CD1c-positive myeloid dendritic cell (primary cell): ENCODE data around the gene MAN2A1.

Experiments
- DNase-seq: peaks from one replicate; pipeline ENCODE4 v3.0.0-alpha.2; 2016; ENCODE audit errors: extremely low spot score

Gene MAN2A1

DNA sequence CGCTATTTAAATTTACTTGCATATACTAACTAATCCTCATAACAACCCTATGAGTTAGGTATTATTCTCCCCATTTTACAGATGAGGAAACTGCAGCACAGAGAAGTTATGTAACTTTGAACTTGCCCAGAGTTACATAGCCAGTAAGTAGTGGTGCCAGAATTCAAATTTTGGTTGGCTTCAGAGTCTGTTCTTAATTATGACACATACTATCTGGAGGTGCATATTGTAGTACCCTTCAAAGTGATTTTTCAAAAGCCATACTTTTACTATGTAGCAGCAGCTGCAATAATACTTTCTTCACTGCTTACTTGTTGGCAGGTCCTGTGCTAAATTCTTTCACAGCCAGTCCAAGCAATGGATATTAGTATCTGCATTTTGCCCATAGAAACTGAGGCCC lies 16.4 kb downstream of the MAN2A1 start:
- no peak for DNase-seq

DNA sequence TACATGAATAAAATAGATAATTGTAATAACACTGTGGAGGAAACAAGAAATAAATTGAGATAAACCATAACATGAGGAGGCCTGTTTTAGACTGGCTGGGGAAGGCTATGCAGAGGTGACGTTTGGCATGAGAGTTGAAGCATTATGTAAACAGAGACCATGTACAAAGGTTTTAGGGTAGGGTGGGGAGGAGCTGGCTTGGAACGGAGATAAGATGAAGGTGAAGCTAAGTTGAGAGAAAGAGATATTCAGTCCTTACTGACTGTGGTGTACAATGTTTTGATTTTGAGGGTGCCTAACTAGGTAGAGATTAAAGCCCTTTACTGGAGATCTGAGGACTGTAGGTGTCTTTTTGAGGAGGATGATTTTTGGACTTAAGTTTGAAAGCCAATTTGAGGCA lies 17.8 kb downstream of the MAN2A1 start:
- no peak for DNase-seq

DNA sequence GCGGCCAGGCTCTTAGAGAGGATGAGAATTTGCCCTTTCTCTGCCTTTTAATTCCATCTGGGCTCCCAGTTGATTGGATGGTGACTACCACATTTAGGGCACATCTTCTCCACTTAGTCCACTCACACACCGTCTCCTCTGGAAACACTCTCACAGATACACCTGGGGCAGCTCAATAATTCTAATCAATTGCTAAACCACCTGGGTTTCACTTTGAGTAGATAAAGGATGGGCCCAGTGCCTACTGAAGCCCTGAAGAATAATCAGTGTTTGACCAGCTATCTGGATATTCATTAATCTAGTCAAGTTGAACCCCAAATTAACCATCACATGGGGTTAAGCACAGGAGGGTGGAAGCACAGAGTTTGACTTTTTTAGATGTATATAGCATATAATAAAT lies 19.1 kb downstream of the MAN2A1 start:
- no peak for DNase-seq

DNA sequence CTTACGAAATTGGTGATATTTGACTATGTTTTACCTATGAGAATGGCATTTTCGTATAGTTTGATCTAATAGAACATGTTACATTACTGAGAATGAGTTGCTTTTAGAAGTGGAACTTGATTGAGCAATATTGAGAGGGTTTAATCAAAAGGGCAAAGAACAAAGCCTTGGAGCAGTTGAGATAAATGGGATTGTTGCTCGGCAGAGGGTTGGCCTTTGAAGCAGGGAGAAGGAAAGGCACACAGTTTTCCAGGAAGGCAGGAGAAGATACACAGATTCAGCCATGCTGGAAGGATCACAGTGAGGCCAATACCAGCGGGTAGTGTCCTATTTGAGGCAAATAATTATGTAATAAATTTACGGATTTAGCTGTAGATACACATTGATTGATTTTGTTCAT lies 19.5 kb downstream of the MAN2A1 start:
- DNase-seq = no peak

DNA sequence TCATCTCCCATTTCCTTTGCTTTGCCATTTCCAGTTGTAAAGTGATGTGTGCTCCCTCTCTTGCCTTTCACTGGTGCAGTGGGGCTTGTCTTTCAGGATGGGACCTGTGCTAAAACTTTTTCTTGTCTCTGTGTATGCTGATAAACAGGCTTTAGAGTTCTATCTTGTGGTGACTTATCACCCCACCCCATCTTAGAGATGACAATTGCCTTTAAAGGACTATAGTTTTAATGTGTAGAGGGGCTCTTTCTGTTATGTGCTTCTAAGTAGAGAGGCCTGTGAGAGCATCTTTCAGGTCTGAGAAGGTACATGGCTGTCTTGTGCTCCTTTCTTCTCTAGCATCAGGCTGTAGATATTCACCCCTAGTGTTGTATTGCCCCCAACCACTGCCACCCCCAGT lies 21.9 kb downstream of the MAN2A1 start:
- no peak for DNase-seq

DNA sequence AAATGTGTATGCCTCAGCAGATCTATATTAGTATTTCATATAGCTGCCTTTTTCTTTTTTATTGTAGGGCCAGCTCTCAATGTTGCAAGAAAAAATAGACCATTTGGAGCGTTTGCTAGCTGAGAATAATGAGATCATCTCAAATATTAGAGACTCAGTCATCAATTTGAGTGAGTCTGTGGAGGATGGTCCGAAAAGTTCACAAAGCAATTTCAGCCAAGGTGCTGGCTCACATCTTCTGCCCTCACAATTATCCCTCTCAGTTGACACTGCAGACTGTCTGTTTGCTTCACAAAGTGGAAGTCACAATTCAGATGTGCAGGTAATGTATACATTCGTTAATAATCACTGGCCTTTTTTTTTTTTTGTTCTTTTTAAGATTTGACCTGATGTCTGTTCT lies 23.7 kb downstream of the MAN2A1 start:
- no peak for DNase-seq

DNA sequence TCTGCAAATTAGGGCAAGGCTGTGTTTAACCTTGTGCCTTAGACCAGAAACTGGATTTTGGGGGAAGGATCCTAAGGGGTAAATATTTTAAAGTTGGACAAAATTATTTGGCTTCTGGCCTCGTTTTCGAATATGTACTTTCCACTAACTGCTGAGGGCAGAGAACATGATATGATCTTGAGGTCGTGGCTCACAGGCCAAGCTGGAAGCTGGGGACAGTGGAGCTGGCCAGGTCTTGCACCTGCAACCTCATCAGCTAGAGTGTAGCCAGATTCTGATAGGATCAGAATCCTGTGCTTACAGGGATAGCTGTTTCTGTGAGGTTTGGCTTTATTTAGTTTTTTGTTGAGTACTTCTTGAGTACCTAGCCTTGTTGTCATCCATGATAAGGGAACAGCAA lies 24.9 kb downstream of the MAN2A1 start:
- DNase-seq = no peak

DNA sequence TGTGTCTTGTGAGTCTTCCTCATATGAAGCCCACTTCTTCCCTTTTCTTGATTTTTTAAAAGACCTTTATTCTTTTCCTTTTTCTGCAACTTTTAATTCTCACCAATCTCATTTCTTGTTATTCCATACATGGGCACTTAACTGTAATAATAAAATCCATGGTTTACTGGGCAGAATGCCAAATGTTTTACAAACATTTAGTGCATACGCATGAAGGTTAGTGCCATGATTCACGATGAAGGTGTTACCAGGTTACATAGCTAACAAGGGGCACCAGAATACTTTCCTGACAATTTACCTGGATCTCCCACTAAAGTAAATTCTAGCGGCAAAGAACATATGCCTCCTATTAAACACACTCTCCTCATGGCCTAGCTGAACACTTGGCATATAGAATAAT lies 28.5 kb downstream of the MAN2A1 start:
- DNase-seq = no peak

DNA sequence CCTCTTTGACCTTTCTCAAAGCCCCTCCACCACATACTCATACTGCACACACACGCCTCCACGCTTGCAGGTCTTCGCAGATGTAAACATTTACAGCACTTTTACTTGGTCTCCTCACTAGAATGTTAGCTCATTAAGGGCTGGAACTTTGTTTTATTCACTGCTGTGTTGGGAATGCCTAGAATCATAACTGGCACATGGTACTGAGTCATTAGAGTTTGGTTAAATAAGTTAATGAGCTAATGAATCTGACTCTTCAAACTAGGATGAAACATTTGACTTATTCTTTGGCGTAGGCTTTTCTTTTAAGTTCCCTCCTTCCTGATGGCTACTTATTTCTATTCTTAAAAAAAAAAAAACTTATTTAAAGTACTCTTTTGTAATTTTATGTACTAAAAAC lies 28.9 kb downstream of the MAN2A1 start:
- DNase-seq = no peak

DNA sequence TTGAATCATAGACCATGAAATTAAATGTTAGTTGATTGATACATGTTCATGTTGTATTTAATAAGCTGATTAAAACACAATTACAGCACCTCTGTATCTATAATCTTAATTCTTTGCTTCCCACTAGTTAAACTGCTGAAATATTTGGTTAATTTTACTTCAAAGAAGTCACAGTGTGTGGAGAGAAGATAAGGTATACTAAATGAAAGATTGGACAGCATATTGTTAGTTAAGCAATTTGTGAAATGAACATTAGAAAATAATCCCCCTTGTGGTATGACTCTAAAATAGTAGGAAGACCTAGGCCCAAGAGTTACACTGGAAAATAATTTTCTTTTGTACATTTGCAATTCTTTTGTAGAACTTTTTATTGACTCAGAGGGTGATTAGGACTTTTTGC lies 30.3 kb downstream of the MAN2A1 start:
- no peak for DNase-seq

DNA sequence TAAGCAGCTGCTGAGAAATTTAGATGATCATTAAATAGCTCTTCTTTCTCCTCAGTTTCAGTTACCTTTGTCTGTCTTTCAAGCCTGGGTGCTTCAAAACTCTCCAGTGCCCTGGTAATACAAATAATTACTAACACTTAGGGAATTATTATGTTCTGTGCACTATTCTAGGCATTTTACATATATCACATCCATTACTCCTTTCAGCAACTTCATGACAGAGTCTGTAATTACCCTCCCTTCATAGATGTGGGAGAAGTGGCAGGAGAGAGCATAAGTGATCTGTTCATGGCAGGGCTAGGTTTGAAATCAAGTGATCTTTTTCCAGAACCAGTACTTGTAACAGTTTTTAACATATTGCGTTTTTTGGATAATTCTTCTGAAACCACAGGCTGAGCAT lies 32.0 kb downstream of the MAN2A1 start:
- no peak for DNase-seq

DNA sequence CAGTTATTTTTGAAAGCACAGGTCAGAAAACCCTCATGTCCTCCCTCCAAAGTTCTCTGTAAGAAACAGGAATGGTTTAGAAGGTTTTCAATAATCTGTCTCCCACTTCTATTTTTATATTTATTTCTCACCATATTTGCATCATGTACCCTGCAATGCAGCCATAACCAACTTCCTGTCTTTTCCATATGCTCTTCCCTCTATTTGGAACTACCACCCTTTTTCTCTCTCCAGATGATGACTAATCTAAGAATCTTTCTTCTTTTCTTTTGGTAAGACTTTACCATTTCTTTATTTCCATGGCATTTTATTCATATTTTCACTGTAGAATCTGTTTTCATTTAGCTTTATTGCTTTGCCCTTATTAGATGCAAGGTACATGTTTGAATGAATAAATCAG lies 33.9 kb downstream of the MAN2A1 start:
- no peak for DNase-seq

DNA sequence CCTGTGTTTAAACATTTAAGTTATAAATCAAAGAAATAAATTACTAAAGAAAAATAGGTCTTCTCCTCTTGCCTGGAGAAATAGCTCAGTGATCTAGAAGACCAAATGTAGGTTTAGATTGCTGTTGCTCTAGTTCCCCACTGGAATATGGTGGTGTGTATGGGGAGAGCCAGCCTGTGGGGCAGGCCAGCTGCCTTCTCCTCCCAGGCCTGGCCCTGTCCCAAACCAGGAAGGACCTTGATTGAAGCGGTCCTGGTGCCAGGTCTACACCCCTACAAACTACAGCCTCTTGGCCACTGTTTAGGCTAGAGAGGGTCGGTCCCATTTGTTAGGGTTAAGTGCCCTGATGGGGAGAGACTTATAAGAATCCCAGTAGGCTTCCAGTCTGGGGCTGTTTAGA lies 35.4 kb downstream of the MAN2A1 start:
- no peak for DNase-seq

DNA sequence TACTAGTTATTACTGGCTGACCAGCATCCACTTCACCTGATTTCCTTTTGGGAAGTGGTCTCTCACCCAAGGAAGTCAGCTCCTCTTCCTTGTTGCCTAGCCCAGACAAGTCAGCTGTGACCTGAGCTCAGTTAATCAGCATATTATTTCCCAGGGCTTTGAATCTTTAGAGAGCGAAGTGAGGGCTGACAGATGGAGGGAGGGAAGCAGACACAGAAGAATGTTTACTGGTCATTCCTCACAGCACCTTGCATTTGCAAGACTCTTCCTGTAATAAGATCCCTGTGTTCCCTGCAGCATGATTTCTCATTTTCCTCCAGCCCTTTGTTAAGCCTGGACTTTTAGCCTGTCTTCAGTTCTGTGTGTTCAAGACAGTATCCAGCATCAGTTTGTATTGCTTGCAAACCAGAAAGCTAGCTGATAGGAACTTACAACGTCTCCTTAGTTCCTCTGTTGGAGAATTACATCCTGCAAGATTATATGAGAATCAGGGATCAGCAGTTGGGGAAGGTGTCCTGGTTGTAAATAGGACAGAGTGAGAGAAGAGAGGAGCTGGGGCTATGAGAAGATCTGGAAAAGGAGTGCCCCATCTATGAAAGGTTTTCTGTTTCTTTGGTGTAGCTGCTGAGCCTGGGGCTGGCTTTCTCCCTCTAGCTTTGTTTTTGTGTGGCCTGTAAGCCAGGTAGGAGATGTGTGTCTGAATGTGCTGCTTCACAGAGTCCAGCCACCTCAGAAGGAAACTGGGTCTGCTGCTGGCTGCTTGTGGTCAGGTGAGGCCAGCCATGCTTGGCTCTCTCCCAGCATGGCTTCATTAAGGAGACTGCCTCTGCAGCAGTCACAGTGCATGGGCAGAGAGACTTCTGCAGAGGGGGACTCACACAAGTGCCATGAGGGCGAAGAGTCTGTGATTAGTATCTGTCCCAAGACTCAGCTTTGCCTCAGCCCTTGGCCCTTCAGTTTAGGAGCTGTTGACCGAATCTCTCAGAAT lies 50.3 kb downstream of the MAN2A1 start:
- DNase-seq = no peak

DNA sequence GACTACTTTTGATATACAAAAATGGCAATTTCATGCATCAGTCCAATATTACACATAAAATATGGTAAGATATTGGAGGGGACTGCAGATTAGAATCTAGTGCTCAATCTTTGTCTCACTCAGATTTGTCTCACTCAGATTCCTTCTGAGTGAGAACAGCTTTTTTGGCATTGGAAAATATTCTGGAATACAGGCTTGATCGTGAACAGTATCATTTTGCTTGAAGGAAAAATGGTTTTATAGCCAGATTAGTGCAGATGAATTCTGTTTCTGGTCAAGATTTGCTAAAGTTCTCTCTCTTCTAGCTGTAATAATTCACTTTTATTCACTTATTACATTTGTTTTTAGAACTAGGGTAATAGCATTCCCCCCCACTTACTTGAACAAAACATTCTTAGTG lies 51.2 kb downstream of the MAN2A1 start:
- DNase-seq = no peak

DNA sequence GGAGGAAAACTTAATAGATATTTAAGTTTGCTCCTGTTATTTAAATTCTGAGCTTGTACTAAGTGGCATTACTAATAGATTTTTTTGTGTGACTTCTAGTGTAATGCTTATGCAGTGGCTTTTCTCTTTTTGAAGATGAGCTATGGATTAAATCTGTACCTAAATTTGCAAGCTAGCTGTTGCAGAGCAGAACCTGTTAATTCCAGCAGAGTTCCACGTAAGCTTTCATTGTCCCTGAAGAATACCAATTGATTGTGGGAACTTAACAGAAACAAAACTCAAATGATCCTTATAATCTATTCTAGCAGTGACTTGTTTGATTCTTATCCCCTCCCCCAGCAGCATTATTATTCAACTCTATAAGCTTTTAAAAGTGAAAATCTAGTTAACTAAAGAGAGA lies 51.7 kb downstream of the MAN2A1 start:
- no peak for DNase-seq

DNA sequence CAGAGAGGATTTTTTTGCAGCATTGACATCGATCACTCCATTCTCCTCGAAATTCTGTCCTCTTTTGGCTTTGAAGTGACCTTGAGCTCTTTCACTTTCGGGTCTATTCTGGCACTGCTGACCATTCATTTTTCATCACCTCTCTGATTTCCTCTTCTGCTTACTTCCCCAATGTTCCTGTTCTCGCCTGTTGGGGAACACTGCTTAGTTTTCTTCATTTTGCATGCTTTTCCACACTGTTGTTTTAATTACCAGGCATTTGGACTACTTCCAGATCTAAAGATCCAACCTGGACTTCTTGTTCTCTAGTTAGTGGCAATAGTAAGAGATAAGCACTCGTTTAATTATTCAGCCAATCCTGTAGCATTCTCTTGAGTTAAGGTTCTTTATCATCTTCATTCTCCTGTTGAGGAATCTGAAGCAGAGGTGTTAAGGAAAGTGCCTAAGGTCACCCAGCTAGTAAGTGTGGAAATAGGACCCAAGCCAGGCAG lies 53.4 kb downstream of the MAN2A1 start:
- DNase-seq = peak; percentile 48

DNA sequence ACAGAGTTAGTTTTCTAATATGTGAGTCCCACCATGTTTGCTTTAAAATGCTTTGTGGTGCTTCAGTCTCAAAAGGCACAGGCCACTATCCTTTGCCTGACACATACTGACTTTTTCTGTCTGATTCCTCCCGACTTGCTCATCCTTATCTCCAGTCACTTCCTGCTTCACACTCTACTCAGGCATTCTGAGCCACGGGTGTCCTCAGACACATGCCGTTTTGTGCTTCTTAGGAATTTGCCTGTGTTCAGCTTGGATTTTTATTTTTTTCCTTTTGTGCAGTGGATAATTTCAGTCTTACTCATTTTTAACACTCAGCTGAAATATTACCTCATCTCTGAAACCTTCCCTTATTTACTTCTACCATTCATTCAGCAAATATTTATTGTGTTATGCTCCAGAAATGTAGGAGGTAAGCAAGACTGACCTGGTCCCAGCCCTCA lies 54.1 kb downstream of the MAN2A1 start:
- no peak for DNase-seq

DNA sequence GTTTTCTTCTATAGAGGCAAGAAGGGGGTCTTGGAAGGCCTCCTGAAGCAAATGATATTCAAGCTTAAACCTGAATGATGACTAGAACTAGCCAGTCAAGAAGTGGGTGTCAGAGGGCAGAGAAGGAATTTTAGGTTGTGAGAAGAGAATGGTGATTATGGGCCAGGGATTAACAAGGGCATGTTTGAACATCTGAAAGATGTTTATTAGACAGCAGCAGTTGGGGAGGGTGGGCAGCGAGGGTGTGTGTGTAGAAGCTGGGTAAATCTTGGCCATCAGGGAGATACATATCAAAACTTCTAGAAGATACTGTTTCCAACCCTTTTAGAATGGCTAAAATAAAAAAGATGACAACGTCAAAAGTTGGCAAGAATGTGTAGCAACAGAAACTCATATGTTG lies 54.5 kb downstream of the MAN2A1 start:
- no peak for DNase-seq

DNA sequence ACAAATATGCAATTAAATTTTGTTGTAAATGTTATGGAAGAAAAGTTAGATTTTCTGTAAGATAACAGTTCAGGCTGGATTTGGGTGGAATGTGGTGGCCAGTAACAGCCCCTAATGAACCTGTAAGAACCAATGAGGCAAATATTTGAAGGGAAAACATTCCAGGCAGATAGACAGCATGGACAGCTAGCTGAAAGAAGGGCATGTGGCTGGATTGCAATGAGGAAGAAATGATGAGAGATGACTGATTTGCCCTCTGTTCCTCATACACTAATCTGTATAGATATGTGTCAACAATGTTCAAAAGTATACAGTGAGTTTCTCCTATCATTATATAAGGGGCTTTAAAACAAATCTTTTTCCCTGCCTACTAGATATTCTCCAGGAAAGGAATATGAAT lies 58.8 kb downstream of the MAN2A1 start:
- no peak for DNase-seq

DNA sequence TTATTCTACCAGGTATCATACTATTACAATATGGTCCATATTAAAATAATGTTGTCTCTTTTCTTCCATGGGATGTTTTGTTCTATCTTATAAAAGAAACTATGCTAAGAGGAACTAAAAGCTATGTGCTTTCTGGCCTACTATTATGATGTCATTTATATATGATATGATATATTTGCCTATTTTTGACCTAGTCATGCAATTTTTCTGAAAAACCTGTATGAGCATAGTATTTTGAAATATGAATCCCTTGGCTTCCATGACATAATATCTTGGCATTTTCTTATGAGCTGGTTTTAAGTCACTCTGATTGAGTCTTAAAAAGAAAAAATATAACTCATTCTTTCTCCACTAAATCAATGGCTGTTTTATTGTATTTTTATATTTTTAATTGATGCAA lies 60.7 kb downstream of the MAN2A1 start:
- peak; percentile 3 for DNase-seq

DNA sequence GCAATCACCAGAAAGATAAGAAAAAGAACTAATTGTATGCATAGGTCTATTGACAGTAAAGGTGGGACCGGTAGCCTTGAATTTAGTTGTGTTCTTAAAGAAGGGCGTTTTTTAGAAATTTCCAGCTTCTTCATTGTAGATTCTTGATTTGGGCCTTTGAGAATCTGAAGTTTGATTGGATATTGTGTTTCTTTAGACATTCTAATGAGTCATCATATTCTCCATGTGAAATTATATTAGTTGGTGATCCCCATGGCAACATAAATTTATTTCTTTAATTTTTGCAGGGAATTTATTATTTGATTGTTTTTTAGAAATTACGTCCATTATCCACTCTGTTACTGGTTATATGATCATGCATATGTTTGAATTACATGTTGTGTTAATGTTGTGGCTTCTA lies 63.6 kb downstream of the MAN2A1 start:
- DNase-seq = no peak

DNA sequence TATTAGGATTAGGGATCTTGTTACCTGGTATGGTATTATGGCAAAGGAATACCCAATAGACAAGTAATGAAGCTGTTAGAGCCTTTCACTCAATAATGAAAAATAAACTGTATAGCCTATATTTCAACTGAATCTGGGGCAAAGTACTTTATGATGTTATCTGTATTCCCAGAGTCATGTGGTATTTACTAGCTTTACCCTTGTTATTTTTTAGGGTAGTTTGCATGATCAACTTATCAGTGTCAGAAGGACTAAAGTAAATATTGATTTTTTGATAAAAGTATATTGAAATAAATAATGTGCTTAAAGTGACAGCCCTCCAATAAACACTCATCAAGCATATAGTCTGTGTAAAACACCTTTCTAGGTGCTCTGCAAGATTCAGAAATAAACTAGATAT lies 64.6 kb downstream of the MAN2A1 start:
- no peak for DNase-seq

DNA sequence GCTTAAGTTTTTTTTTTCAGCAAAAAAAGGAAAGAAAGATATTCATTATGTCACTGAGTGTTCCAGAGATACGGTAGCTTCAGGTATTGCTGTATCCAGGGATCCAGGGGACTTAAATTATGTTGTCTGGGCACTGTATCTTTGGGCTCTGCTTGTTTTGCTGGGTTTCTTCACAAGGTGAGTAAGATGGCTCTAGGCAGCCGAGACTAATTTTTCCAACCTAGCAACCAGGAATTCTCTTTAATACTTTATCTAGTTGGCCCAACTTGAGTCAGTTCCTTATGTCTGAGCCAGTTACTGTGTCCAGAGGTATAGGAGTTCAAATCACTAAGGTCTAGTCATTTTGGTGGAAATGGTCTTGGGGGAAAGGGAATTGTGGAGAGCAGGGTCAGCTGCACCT lies 66.0 kb downstream of the MAN2A1 start:
- no peak for DNase-seq
